ENCODE results near the gene TBC1D3B.

DNA sequence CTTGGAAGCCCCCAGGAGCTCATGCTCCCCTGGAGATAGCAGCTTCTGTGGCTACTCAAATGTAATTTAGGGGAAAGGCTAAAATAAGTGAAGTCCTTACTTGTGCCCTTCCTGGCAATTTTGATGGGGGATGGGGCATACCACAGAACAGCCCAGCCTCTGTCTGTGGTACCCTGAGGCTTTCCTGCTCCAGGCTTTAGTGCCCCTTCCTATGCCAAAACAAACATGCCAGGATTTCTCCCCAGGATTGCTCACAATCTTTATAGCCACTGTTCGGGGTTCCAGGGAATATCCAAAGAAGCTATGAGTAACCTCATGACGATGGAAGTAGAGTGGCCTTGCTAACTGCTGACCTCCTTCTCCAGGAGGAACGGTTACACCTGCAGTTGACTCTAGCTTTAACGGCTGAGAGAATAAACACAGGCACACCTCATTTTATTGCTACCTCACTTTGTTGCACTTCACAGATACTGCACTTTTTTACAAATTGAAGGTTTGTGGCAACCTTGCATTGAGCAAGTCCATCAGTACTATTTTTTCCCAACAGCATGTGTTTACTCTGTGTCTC is 47.9 kb downstream of the TBC1D3B start:
- TF ChIP-seq, protein P1, sequence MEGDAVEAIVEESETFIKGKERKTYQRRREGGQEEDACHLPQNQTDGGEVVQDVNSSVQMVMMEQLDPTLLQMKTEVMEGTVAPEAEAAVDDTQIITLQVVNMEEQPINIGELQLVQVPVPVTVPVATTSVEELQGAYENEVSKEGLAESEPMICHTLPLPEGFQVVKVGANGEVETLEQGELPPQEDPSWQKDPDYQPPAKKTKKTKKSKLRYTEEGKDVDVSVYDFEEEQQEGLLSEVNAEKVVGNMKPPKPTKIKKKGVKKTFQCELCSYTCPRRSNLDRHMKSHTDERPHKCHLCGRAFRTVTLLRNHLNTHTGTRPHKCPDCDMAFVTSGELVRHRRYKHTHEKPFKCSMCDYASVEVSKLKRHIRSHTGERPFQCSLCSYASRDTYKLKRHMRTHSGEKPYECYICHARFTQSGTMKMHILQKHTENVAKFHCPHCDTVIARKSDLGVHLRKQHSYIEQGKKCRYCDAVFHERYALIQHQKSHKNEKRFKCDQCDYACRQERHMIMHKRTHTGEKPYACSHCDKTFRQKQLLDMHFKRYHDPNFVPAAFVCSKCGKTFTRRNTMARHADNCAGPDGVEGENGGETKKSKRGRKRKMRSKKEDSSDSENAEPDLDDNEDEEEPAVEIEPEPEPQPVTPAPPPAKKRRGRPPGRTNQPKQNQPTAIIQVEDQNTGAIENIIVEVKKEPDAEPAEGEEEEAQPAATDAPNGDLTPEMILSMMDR (IDR thresholded peaks at IDR 0.05), result no peak
- no peak for TF ChIP-seq GATA3 (IDR thresholded peaks at IDR 0.05; ENCODE audit: borderline replicate concordance)
- no peak for TF ChIP-seq EP300 (IDR thresholded peaks at IDR 0.05)
- TF ChIP-seq MAFK (IDR thresholded peaks at IDR 0.05; ENCODE audit: partially characterized antibody), result no peak
- no peak for TF ChIP-seq KDM5A (IDR thresholded peaks at IDR 0.05)

All from A549 (cell line).